Measurements from ENCODE around the gene ZNF821.

GRCh38 chr16:71845639-71846430, 38.1 kb downstream of the ZNF821 start, which contains the start of gene ATXN1L:
- TF ChIP-seq CTCF (optimal IDR thresholded peaks at IDR 0.05 in 1 of 3, IDR thresholded peaks at IDR 0.05 in 1 of 3, conservative IDR thresholded peaks at IDR 0.05 in 1 of 3; ENCODE audit: extremely low read depth in 1 of 3, insufficient read depth in 2 of 3, low read length in 3 of 3), result no peak
- TF ChIP-seq EZH2 (IDR thresholded peaks at IDR 0.05; ENCODE audit: low read length), result no peak
